ENCODE measurements around the gene INPP5A. TPM values are rescaled to one million over a fixed set of nuclear protein-coding genes. Genes with fewer than 3 reads are reported as not detected.

The INPP5A gene
- total and polyA plus RNA-seq, 2 donors (not counting 1 experiment from before 2014, with no cell fraction given), result 9.3 to 87.8 TPM

DNA sequence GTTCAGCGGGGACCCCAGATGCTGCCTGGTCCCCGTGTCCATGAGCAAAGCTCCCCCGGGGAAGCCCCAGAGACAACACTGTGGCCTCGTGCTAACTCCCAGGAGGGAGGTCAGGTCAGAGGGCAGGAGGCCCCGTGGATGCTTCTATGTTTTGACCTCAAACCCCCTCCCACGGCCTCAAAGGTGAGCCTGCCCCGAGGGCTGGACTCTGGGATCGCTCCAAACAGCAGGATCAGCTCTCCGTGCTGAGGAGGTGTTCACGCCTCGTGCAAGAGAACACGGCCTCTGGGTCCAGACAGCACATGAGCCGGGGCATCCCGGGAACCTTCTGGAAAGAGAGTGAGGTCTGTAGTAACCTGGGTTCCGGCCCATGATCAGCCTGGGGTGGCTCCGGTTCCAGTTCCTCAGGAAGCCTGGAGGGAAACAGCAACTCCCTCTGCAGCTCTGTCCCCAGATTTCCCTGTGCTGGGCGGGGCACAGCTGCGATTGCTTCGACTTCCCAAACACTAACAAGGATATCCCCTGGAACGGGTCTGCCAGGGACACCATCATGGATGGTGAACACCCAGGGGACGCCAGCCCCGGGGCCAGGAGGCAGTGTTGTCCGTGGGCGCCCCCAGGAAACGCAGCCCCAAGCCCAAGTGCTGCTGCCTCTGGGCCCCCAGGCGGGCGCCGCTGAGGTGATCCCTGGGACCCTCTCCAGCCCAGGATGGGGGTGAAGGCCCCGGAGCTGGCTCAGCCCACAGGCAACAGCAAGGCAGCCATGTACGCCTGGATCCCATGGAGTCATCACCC is 18.0 kb upstream of the INPP5A start:
- DNase-seq (no peak), ATAC-seq (ENCODE audit: low read depth) (no peak)
- no peak overlapping the region for H3K27ac ChIP-seq (ENCODE audit: low read length in 2 of 2)
- H3K79me2 ChIP-seq (ENCODE audit: control insufficient read depth, insufficient read depth, low read length), result no peaks in the 10 kb centered on the region
- Mint-ChIP-seq H3K9me3 (ENCODE audit: insufficient read depth) (no peaks in the 10 kb centered on the region), H3K4me1 (peaks cover 4% of the 10 kb centered on the region), H3K4me3 (no peak overlapping the region), H3K27ac (no peak overlapping the region), H3K27me3 (peaks cover 6% of the 10 kb centered on the region)
- no peaks in the 10 kb centered on the region for H3K36me3 ChIP-seq (replicated peaks in 1 of 2; ENCODE audit: control extremely low read depth in 1 of 2, control insufficient read depth in 1 of 2, extremely low read depth in 1 of 2, insufficient read depth in 2 of 2, low read length in 1 of 2)
- no peak overlapping the region for H3K4me3 ChIP-seq (ENCODE audit: control extremely low read depth in 1 of 5, extremely low read depth in 1 of 5, insufficient read depth in 1 of 5, low read depth in 2 of 5, low read length in 4 of 5)
- no peak overlapping the region for H3K4me2 ChIP-seq (replicated peaks; ENCODE audit: low read depth, low read length, poor library complexity, severe bottlenecking)
- peaks cover 0 to 6% (median 2%) of the 10 kb centered on the region in 4 experiments for H3K27me3 ChIP-seq (replicated peaks in 1 of 4; ENCODE audit: control extremely low read depth in 1 of 4, control insufficient read depth in 3 of 4, insufficient read depth in 4 of 4, low read length in 3 of 4)
- POLR2A ChIA-PET, result no interaction called here
- TF ChIP-seq EZH2 (IDR thresholded peaks at IDR 0.05; ENCODE audit: borderline replicate concordance, insufficient read depth, low read depth, low read length, poor library complexity, severe bottlenecking), result no peak
- TF ChIP-seq, protein P1, sequence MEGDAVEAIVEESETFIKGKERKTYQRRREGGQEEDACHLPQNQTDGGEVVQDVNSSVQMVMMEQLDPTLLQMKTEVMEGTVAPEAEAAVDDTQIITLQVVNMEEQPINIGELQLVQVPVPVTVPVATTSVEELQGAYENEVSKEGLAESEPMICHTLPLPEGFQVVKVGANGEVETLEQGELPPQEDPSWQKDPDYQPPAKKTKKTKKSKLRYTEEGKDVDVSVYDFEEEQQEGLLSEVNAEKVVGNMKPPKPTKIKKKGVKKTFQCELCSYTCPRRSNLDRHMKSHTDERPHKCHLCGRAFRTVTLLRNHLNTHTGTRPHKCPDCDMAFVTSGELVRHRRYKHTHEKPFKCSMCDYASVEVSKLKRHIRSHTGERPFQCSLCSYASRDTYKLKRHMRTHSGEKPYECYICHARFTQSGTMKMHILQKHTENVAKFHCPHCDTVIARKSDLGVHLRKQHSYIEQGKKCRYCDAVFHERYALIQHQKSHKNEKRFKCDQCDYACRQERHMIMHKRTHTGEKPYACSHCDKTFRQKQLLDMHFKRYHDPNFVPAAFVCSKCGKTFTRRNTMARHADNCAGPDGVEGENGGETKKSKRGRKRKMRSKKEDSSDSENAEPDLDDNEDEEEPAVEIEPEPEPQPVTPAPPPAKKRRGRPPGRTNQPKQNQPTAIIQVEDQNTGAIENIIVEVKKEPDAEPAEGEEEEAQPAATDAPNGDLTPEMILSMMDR (IDR thresholded peaks at IDR 0.05), result no peak
- H4K20me1 ChIP-seq (ENCODE audit: control insufficient read depth, insufficient read depth, low read length, poor library complexity, severe bottlenecking), result no peaks in the 10 kb centered on the region
- intact Hi-C loops (cut with micrococcal nuclease), result no loop called here
- H3K4me1 ChIP-seq (ENCODE audit: control insufficient read depth in 2 of 2, insufficient read depth in 2 of 2, low read length in 2 of 2), result peaks cover 24 to 28% of the 10 kb centered on the region in 2 donors
- WGBS (ENCODE audit: insufficient coverage), result 87% methylated on average over 28 of the region's 30 CpGs
- no peak overlapping the region for H3K9ac ChIP-seq (ENCODE audit: low read length)
- CTCF ChIA-PET, result interaction anchor here (1.1 kb wide), 1 partner anchor 17 kb away, joined by 4 read pairs; no protein-coding TSS in a partner anchor
- no peaks in the 10 kb centered on the region for H3K9me3 ChIP-seq (ENCODE audit: control extremely low read depth in 1 of 3, control insufficient read depth in 2 of 3, insufficient read depth in 1 of 3, low read length in 2 of 3)
- no peak overlapping the region for H2AFZ ChIP-seq (ENCODE audit: insufficient read depth, low read depth, low read length, poor library complexity, severe bottlenecking)

DNA sequence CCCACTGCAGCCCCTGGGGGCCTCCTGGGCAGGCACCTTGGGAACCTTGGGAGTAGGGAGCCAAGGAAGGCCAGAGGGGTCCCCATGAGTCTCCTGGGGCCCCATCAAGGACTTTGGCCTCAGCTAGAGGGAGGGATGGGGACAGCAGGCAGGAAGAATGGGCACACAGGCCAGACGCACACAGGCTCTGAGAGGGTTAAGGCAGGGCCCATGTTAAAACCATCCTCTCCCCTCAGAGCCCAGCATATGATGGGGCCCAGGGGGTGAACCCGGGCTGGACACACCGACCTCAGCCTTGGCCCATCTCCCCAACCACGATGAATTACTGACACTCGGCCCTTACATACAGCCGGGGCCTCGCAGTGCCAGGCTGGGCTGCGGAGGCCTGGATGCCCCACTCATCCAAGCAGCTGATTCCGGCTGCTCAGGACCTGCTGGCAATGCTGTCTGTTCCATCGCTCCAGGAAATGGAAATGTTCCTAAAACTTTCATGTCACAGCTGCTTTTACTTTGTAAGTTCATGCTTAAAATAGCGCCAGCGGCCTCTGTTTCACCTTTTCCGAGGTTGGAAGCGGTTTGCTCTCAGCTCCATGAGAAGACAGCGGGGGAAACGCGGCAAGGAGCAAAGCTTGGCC is 17.3 kb upstream of the INPP5A start:
- H3K4me1 ChIP-seq (ENCODE audit: control insufficient read depth in 2 of 2, insufficient read depth in 2 of 2, low read length in 2 of 2), result peaks cover 17 to 21% of the 10 kb centered on the region in 2 donors
- no peak overlapping the region for H3K9ac ChIP-seq (ENCODE audit: low read length)
- ChIA-PET POLR2A (no interaction called here), CTCF (interaction anchor here (0.6 to 1.5 kb wide), 3 partner anchors 16 to 296 kb away, joined by 3 to 4 read pairs (median 3); no protein-coding TSS in a partner anchor)
- no peak overlapping the region for H2AFZ ChIP-seq (ENCODE audit: insufficient read depth, low read depth, low read length, poor library complexity, severe bottlenecking)
- H3K79me2 ChIP-seq (ENCODE audit: control insufficient read depth, insufficient read depth, low read length), result no peaks in the 10 kb centered on the region
- H3K4me2 ChIP-seq (replicated peaks; ENCODE audit: low read depth, low read length, poor library complexity, severe bottlenecking), result no peak overlapping the region
- no peaks in the 10 kb centered on the region for H3K9me3 ChIP-seq (ENCODE audit: control extremely low read depth in 1 of 3, control insufficient read depth in 2 of 3, insufficient read depth in 1 of 3, low read length in 2 of 3)
- ATAC-seq (ENCODE audit: low read depth), result no peak
- H3K4me1 Mint-ChIP-seq, result peaks cover 4% of the 10 kb centered on the region
- no peaks in the 10 kb centered on the region for H4K20me1 ChIP-seq (ENCODE audit: control insufficient read depth, insufficient read depth, low read length, poor library complexity, severe bottlenecking)
- DNase-seq, result no peak
- H3K27ac ChIP-seq (ENCODE audit: low read length in 2 of 2), result no peak overlapping the region
- no peak overlapping the region for H3K4me3 ChIP-seq (ENCODE audit: control extremely low read depth in 1 of 5, extremely low read depth in 1 of 5, insufficient read depth in 1 of 5, low read depth in 2 of 5, low read length in 4 of 5)
- peaks cover 10% of the 10 kb centered on the region for H3K27me3 Mint-ChIP-seq
- intact Hi-C loops (cut with micrococcal nuclease), result no loop called here
- TF ChIP-seq EZH2 (IDR thresholded peaks at IDR 0.05; ENCODE audit: borderline replicate concordance, insufficient read depth, low read depth, low read length, poor library complexity, severe bottlenecking), result no peak
- TF ChIP-seq, protein P1 (IDR thresholded peaks at IDR 0.05), result no peak
- H3K9me3 Mint-ChIP-seq (ENCODE audit: insufficient read depth), result no peaks in the 10 kb centered on the region
- no peaks in the 10 kb centered on the region for H3K36me3 ChIP-seq (replicated peaks in 1 of 2; ENCODE audit: control extremely low read depth in 1 of 2, control insufficient read depth in 1 of 2, extremely low read depth in 1 of 2, insufficient read depth in 2 of 2, low read length in 1 of 2)
- no peak overlapping the region for H3K27ac Mint-ChIP-seq
- peaks cover 0 to 6% (median 2%) of the 10 kb centered on the region in 4 experiments for H3K27me3 ChIP-seq (replicated peaks in 1 of 4; ENCODE audit: control extremely low read depth in 1 of 4, control insufficient read depth in 3 of 4, insufficient read depth in 4 of 4, low read length in 3 of 4)
- H3K4me3 Mint-ChIP-seq, result no peak overlapping the region
- 92% methylated on average over 14 of the region's 17 CpGs for WGBS (ENCODE audit: insufficient coverage)
